ENCODE data around the gene ATP6V0A4. TPM values are rescaled to one million over a fixed set of nuclear protein-coding genes. Genes with fewer than 3 reads are reported as not detected.

ATP6V0A4 gene
- total RNA-seq, 4 donors from 2014 or later = 6.0 to 34.1 (median 19.6) TPM

GRCh38 chr7:138667535-138668228, 130.3 kb downstream of the ATP6V0A4 start:
- DNase-seq (ENCODE audit: low spot score in 2 of 2) = no peak
- H3K4me3 ChIP-seq (ENCODE audit: low read depth, poor library complexity, severe bottlenecking) = no peak overlapping the region
- intact Hi-C loops (cut with DNase I; ENCODE audit: low total_unique reads) = no loop called here
- TF ChIP-seq POLR2A (IDR thresholded peaks at IDR 0.05) = no peak
- TF ChIP-seq CTCF (IDR thresholded peaks at IDR 0.05) = no peak
- WGBS, 2 donors = 78 to 85% methylated on average over 6 of the region's 6 CpGs

GRCh38 chr7:138666385-138666784, 131.6 kb downstream of the ATP6V0A4 start:
- no peak for DNase-seq (ENCODE audit: low spot score in 2 of 2)
- intact Hi-C loops (cut with DNase I; ENCODE audit: low total_unique reads) = no loop called here

GRCh38 chr7:138665669-138666140, 132.3 kb downstream of the ATP6V0A4 start:
- H3K4me3 ChIP-seq (ENCODE audit: low read depth, poor library complexity, severe bottlenecking) = no peak overlapping the region
- TF ChIP-seq POLR2A (IDR thresholded peaks at IDR 0.05) (no peak), CTCF (IDR thresholded peaks at IDR 0.05) (no peak)
- intact Hi-C loops (cut with DNase I; ENCODE audit: low total_unique reads) = no loop called here
- WGBS, 2 donors = 72 to 80% methylated on average over 4 of the region's 4 CpGs
- no peak for DNase-seq (ENCODE audit: low spot score in 2 of 2)

More at GRCh38 chr7:138666385-138666784, 131.6 kb downstream of the ATP6V0A4 start:
- TF ChIP-seq CTCF (IDR thresholded peaks at IDR 0.05) (no peak), POLR2A (IDR thresholded peaks at IDR 0.05) (no peak)
- 20 to 28% methylated on average over 2 of the region's 2 CpGs for WGBS, 2 donors
- H3K4me3 ChIP-seq (ENCODE audit: low read depth, poor library complexity, severe bottlenecking) = no peak overlapping the region

- 53 to 58% methylated on average over 4 of the region's 4 CpGs for WGBS, 2 donors
- TF ChIP-seq CTCF (IDR thresholded peaks at IDR 0.05) (no peak), POLR2A (IDR thresholded peaks at IDR 0.05) (no peak)
- no peak for DNase-seq (ENCODE audit: low spot score in 2 of 2)
- H3K4me3 ChIP-seq (ENCODE audit: low read depth, poor library complexity, severe bottlenecking) = no peak overlapping the region
- intact Hi-C loops (cut with DNase I; ENCODE audit: low total_unique reads) = no loop called here
Observed at GRCh38 chr7:138665249-138665648, 132.7 kb downstream of the ATP6V0A4 start.

GRCh38 chr7:138663725-138664710, 134.0 kb downstream of the ATP6V0A4 start:
- intact Hi-C loops (cut with DNase I; ENCODE audit: low total_unique reads) = no loop called here
- DNase-seq (ENCODE audit: low spot score in 2 of 2) = no peak
- TF ChIP-seq CTCF (IDR thresholded peaks at IDR 0.05) = no peak
- TF ChIP-seq POLR2A (IDR thresholded peaks at IDR 0.05) = no peak
- peak overlapping the region; percentile 34 for H3K4me3 ChIP-seq (ENCODE audit: low read depth, poor library complexity, severe bottlenecking)
- WGBS, 2 donors = 35 to 39% methylated on average over 59 of the region's 59 CpGs

Measured in lower leg skin (tissue), 4 donors.